HUES6 (cell line): Measurements from ENCODE around the gene ZC3H6.

Experiments
- H3K27ac ChIP-seq: 2 replicates; pipeline ENCODE4 v1.7.0; 2013; ENCODE audit warnings: low read depth, mild to moderate bottlenecking, low read length, inconsistent platforms
- H3K27me3 ChIP-seq: 2 replicates; pipeline ENCODE4 v1.6.1; 2013; ENCODE audit warnings: low read length; ENCODE audit not compliant: control insufficient read depth, insufficient read depth
- H3K36me3 ChIP-seq: 2 replicates; pipeline ENCODE4 v1.6.1; 2013; ENCODE audit warnings: low read length; ENCODE audit not compliant: control insufficient read depth, insufficient read depth
- H3K4me1 ChIP-seq: 2 replicates; pipeline ENCODE4 v1.6.1; 2013; ENCODE audit warnings: low read length; ENCODE audit not compliant: control insufficient read depth, insufficient read depth
- H3K4me3 ChIP-seq: 2 replicates; pipeline ENCODE4 v1.5.1; 2013; ENCODE audit warnings: low read depth, low read length
- H3K9ac ChIP-seq: one replicate; pipeline ENCODE4 v1.6.1; 2013; ENCODE audit warnings: mild to moderate bottlenecking, low read length
- H3K9me3 ChIP-seq: 2 replicates; pipeline ENCODE4 v1.6.1; 2013; ENCODE audit warnings: low read depth, low read length; ENCODE audit not compliant: control insufficient read depth, insufficient read depth

Gene ZC3H6

GRCh38 chr2:112305132-112305531 lies 29.7 kb downstream of the ZC3H6 start:
- Histone ChIP-seq H3K27ac (no peak overlapping the region), H3K36me3 (0 out of 2 replicates have a peak, but pooled peaks cover 5% of the 10 kb centered on the region), H3K9ac (no peak overlapping the region), H3K27me3 (no peaks in the 10 kb centered on the region), H3K4me1 (no peaks in the 10 kb centered on the region), H3K9me3 (no peaks in the 10 kb centered on the region), H3K4me3 (no peak overlapping the region)

GRCh38 chr2:112310906-112311305 lies 35.5 kb downstream of the ZC3H6 start:
- Histone ChIP-seq H3K27me3 (no peaks in the 10 kb centered on the region), H3K36me3 (no peaks in the 10 kb centered on the region), H3K4me1 (no peaks in the 10 kb centered on the region), H3K9ac (no peak overlapping the region), H3K4me3 (no peak overlapping the region), H3K27ac (no peak overlapping the region), H3K9me3 (no peaks in the 10 kb centered on the region)

DNA sequence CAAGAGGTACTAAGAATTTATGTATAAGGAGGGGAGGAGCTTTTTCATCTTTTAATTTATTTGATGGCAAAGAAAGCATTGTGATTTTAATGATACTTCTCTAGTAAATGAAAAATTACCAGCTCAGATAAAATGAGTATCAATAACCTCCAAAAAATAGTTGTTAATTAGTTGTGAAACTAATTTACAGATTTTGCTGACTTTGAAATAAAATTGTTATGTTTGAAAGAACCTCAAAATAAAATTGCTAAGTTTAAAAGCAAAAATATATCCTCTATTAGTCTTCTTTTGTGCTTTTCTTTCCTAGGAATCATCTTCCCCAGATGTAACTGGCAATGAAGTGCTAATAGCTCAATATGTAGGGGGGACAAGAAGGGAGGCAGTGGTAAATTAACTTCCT lies 36.5 kb downstream of the ZC3H6 start:
- H3K4me3 ChIP-seq: no peak overlapping the region
- H3K4me1 ChIP-seq: no peaks in the 10 kb centered on the region
- no peaks in the 10 kb centered on the region for H3K9me3 ChIP-seq
- no peak overlapping the region for H3K27ac ChIP-seq
- no peak overlapping the region for H3K9ac ChIP-seq
- no peaks in the 10 kb centered on the region for H3K36me3 ChIP-seq
- no peaks in the 10 kb centered on the region for H3K27me3 ChIP-seq

GRCh38 chr2:112312821-112313220 lies 37.4 kb downstream of the ZC3H6 start:
- Histone ChIP-seq H3K4me1 (no peaks in the 10 kb centered on the region), H3K36me3 (no peaks in the 10 kb centered on the region), H3K27me3 (no peaks in the 10 kb centered on the region), H3K4me3 (no peak overlapping the region), H3K9ac (no peak overlapping the region), H3K27ac (no peak overlapping the region), H3K9me3 (no peaks in the 10 kb centered on the region)

DNA sequence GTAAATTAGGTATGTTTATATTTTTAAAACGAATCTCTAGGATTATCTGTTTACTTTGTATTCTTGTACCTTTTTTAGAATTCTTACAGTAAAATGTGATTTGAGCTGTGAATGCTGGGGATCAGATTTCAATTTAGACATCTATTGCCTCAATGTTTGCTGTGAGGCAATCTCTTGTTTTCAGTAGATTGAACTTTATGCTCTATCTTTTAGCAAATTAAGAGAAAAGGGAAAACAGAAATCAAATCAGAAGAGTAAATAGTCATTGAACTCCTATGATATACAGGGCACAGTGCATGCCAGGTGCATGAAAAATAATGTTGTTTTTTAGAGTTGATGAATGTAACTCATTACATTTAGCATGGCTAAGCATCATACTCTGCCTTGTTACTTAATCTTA lies 39.5 kb downstream of the ZC3H6 start:
- no peak overlapping the region for H3K9ac ChIP-seq
- no peaks in the 10 kb centered on the region; the same call in 1 of the 2 replicates for H3K36me3 ChIP-seq
- no peak overlapping the region for H3K27ac ChIP-seq
- H3K27me3 ChIP-seq: no peaks in the 10 kb centered on the region
- H3K9me3 ChIP-seq: no peaks in the 10 kb centered on the region
- H3K4me3 ChIP-seq: no peak overlapping the region
- H3K4me1 ChIP-seq: no peaks in the 10 kb centered on the region

- no peak overlapping the region for H3K27ac ChIP-seq
- H3K9me3 ChIP-seq: no peaks in the 10 kb centered on the region
- no peak overlapping the region for H3K9ac ChIP-seq
- H3K27me3 ChIP-seq: no peaks in the 10 kb centered on the region
- H3K4me3 ChIP-seq: no peak overlapping the region
- no peaks in the 10 kb centered on the region for H3K4me1 ChIP-seq
- H3K36me3 ChIP-seq: no peaks in the 10 kb centered on the region; the same call in 1 of the 2 replicates
Observed at GRCh38 chr2:112317303-112318158, 42.1 kb downstream of the ZC3H6 start.

- Histone ChIP-seq H3K9ac (no peak overlapping the region), H3K27me3 (no peaks in the 10 kb centered on the region), H3K36me3 (no peaks in the 10 kb centered on the region; the same call in 1 of the 2 replicates), H3K4me1 (no peaks in the 10 kb centered on the region), H3K9me3 (no peaks in the 10 kb centered on the region), H3K4me3 (no peak overlapping the region), H3K27ac (no peak overlapping the region)
Observed at GRCh38 chr2:112318515-112318914, 43.1 kb downstream of the ZC3H6 start.

DNA sequence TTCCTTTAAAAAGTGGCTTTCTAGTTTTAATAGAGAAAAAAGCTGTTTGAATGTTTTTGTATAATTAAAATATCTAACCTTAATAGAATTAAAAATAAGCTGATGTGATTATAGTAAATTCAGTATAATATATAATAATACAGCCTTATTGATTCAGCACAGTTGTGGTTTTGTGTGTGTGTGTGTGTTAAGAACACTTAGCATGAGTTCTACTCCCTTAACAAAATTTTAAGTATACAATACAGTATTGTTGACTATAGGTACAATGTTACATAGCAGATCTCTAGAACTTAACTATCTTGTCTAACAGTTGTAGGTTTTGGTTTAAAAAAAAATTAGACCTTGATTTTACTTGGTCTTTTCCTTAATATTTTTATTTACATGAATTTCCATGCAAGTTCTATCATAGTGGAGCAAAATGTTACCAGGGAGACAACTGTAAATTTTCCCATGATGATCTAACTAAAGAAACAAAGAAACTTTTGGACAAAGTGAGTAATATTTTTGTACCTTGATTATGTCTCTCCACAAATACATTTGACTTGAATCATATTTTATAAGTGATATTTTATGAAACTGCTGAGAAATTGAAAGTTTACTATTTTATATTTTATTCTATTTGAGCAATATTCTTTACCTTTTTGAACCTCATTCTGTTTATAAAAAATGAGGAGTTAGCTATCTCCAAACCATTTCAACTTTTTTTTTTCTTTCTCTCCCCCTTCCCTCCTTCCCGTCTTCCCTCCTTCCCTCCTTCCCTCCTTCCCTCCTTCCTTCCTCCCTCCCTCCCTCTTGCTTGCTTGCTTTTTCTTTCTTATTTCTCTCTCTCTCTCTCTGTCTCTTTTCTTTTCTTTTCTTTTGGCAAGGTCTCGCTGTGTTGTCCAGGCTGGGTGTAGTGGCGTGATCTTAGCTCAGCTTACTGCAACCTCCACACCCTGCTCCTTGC lies 46.3 kb downstream of the ZC3H6 start:
- Histone ChIP-seq H3K9me3 (no peaks in the 10 kb centered on the region), H3K9ac (no peak overlapping the region), H3K27me3 (no peaks in the 10 kb centered on the region), H3K36me3 (no peaks in the 10 kb centered on the region; the same call in 1 of the 2 replicates), H3K27ac (no peak overlapping the region), H3K4me1 (no peaks in the 10 kb centered on the region), H3K4me3 (no peak overlapping the region)

GRCh38 chr2:112322919-112323318 lies 47.5 kb downstream of the ZC3H6 start:
- Histone ChIP-seq H3K36me3 (no peaks in the 10 kb centered on the region; the same call in 1 of the 2 replicates), H3K27me3 (no peaks in the 10 kb centered on the region), H3K9ac (no peak overlapping the region), H3K9me3 (no peaks in the 10 kb centered on the region), H3K4me3 (no peak overlapping the region), H3K4me1 (no peaks in the 10 kb centered on the region), H3K27ac (no peak overlapping the region)

- no peaks in the 10 kb centered on the region for H3K9me3 ChIP-seq
- no peaks in the 10 kb centered on the region for H3K4me1 ChIP-seq
- no peak overlapping the region for H3K4me3 ChIP-seq
Observed at GRCh38 chr2:112332123-112332696, 56.8 kb downstream of the ZC3H6 start.

More at GRCh38 chr2:112332123-112332696, 56.8 kb downstream of the ZC3H6 start:
- Histone ChIP-seq H3K9ac (no peak overlapping the region), H3K27me3 (no peaks in the 10 kb centered on the region), H3K27ac (no peak overlapping the region), H3K36me3 (peaks cover 8% of the 10 kb centered on the region; the same call in 1 of the 2 replicates)
